Measurements from ENCODE around the gene PDLIM7. TPM values are rescaled to one million over a fixed set of nuclear protein-coding genes. Genes with fewer than 3 reads are reported as not detected.

Gene PDLIM7
- total RNA-seq, 1 experiment from 2014 or later = 132 TPM

DNA sequence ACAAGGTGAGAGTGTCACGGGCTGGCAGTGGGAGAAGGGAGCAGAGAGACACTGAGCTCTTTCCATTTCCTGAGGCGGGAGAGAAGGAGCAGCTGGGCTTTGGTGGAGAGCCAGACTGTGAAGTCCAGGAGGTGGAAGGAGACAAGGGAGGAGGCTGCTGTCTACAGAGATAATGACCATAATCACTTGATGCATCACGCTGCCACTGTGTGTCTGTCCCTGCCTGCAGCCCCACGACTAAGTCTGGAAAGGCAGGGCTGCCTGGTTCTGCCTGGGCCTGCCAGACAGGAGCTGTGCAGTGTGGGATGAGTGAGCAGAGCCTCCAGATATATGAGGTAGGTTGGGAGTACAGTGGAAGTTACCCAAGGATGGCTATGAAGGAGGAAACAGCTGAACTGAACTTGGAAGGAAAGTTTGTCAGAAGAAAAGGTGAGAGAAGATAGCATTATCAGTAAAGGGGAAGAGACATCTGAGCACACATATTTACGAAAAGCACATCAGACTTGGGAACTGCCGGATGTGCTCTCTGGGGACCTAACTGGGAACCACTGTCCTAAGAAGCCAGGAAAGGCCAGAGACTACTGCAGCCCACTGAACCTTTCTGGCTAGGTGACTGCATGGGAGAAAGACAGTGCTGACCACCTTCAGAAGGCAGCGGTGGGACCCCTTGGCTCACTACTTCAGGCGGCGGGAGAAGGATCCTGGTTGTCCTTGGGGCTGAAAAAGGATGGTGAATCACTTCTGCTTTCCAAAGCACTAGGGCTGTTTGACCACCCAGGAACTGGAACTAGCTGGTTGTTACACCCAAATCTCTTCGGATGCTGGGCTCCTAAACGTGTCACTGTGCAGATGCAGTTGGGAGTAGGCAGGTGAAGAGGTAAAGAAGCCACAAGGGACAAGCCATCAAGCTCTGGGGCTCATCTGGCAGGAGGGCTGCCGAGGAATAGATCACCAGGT, 32.1 kb upstream of the PDLIM7 start:
- no peak for DNase-seq (ENCODE audit: low spot score)
- CTCF ChIA-PET = no interaction called here
- no peak overlapping the region for H3K4me3 ChIP-seq (ENCODE audit: low read depth, low read length, poor library complexity, severe bottlenecking)
- no peak overlapping the region for H3K27ac ChIP-seq (ENCODE audit: low read depth, low read length, poor library complexity, severe bottlenecking)
- no peaks in the 10 kb centered on the region for H3K9me3 ChIP-seq (ENCODE audit: low read depth, low read length, poor library complexity, severe bottlenecking)
- POLR2A ChIA-PET (ENCODE audit: low non-redundant PET) = no interaction called here
- no TSS peak for BruUV-seq (replicated peaks)
- peaks cover 24% of the 10 kb centered on the region for H3K36me3 ChIP-seq (ENCODE audit: insufficient read depth, low read length, poor library complexity, severe bottlenecking)
- H3K27me3 ChIP-seq (replicated peaks; ENCODE audit: insufficient read depth, low read depth, low read length, poor library complexity) = no peaks in the 10 kb centered on the region
- intact Hi-C loops (cut with micrococcal nuclease; ENCODE audit: unreplicated experiment) = no loop called here
- no peaks in the 10 kb centered on the region for H3K4me1 ChIP-seq (ENCODE audit: insufficient read depth, low read length, poor library complexity, severe bottlenecking)
- TF ChIP-seq, protein P1, sequence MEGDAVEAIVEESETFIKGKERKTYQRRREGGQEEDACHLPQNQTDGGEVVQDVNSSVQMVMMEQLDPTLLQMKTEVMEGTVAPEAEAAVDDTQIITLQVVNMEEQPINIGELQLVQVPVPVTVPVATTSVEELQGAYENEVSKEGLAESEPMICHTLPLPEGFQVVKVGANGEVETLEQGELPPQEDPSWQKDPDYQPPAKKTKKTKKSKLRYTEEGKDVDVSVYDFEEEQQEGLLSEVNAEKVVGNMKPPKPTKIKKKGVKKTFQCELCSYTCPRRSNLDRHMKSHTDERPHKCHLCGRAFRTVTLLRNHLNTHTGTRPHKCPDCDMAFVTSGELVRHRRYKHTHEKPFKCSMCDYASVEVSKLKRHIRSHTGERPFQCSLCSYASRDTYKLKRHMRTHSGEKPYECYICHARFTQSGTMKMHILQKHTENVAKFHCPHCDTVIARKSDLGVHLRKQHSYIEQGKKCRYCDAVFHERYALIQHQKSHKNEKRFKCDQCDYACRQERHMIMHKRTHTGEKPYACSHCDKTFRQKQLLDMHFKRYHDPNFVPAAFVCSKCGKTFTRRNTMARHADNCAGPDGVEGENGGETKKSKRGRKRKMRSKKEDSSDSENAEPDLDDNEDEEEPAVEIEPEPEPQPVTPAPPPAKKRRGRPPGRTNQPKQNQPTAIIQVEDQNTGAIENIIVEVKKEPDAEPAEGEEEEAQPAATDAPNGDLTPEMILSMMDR (conservative IDR thresholded peaks at IDR 0.05; ENCODE audit: low read depth, low read length) = no peak
- no peak for TF ChIP-seq EZH2 (IDR thresholded peaks at IDR 0.05; ENCODE audit: borderline replicate concordance, low read depth, low read length, poor library complexity, severe bottlenecking)

DNA sequence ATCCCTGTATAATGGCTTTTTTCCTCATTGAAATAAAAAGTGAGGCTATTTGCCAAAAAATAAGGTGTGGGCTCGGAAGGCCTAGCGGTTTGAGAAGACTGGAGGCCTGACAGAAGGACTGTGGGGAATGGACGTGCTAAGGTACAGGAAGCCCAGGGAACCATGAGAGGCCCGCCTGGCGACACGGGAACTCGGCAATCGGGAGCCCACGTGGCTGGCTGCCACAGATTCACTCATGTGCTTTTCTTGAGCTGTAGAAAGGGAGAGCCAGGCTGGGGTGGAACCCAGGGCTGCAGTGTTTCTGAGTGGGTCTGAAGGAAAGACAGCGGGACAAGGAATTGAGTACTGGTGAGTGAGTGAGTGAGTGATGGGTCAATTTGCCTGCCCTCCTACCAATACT, 31.2 kb upstream of the PDLIM7 start:
- H3K27me3 ChIP-seq (replicated peaks; ENCODE audit: insufficient read depth, low read depth, low read length, poor library complexity) = no peaks in the 10 kb centered on the region
- no TSS peak for BruUV-seq (replicated peaks)
- H3K27ac ChIP-seq (ENCODE audit: low read depth, low read length, poor library complexity, severe bottlenecking) = no peak overlapping the region
- POLR2A ChIA-PET (ENCODE audit: low non-redundant PET) = no interaction called here
- no peak for DNase-seq (ENCODE audit: low spot score)
- TF ChIP-seq, protein P1 (conservative IDR thresholded peaks at IDR 0.05; ENCODE audit: low read depth, low read length) = no peak
- no peak for TF ChIP-seq EZH2 (IDR thresholded peaks at IDR 0.05; ENCODE audit: borderline replicate concordance, low read depth, low read length, poor library complexity, severe bottlenecking)
- H3K9me3 ChIP-seq (ENCODE audit: low read depth, low read length, poor library complexity, severe bottlenecking) = no peaks in the 10 kb centered on the region
- no peaks in the 10 kb centered on the region for H3K4me1 ChIP-seq (ENCODE audit: insufficient read depth, low read length, poor library complexity, severe bottlenecking)
- intact Hi-C loops (cut with micrococcal nuclease; ENCODE audit: unreplicated experiment) = no loop called here
- no peak overlapping the region for H3K4me3 ChIP-seq (ENCODE audit: low read depth, low read length, poor library complexity, severe bottlenecking)
- peaks cover 25% of the 10 kb centered on the region for H3K36me3 ChIP-seq (ENCODE audit: insufficient read depth, low read length, poor library complexity, severe bottlenecking)
- CTCF ChIA-PET = no interaction called here

DNA sequence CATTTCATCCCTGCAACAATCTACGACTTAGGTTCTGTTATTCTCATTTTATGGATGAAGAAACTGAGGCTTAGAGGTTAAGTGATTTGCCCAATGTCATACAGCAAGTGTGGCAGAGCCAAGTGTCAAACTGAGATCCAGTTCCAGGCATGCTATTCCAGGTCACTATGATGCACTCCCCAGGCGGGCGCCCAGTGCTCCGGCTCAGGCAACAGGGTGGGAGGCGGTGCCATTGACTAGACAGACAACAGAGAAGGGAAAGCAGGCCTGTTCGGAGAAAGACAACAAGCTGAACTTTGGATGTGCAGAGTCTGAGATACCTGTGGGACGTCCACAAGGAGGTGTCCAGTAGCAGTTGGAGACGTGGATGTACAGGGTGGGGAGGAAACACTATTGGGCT, 30.2 kb upstream of the PDLIM7 start:
- H3K36me3 ChIP-seq (ENCODE audit: insufficient read depth, low read length, poor library complexity, severe bottlenecking) = peaks cover 26% of the 10 kb centered on the region
- ChIA-PET POLR2A (ENCODE audit: low non-redundant PET) (no interaction called here), CTCF (no interaction called here)
- no peak overlapping the region for H3K27ac ChIP-seq (ENCODE audit: low read depth, low read length, poor library complexity, severe bottlenecking)
- no peaks in the 10 kb centered on the region for H3K9me3 ChIP-seq (ENCODE audit: low read depth, low read length, poor library complexity, severe bottlenecking)
- no peak for DNase-seq (ENCODE audit: low spot score)
- BruUV-seq (replicated peaks) = no TSS peak
- TF ChIP-seq EZH2 (IDR thresholded peaks at IDR 0.05; ENCODE audit: borderline replicate concordance, low read depth, low read length, poor library complexity, severe bottlenecking) = no peak
- TF ChIP-seq, protein P1 (conservative IDR thresholded peaks at IDR 0.05; ENCODE audit: low read depth, low read length) = no peak
- H3K4me1 ChIP-seq (ENCODE audit: insufficient read depth, low read length, poor library complexity, severe bottlenecking) = no peaks in the 10 kb centered on the region
- H3K27me3 ChIP-seq (replicated peaks; ENCODE audit: insufficient read depth, low read depth, low read length, poor library complexity) = no peaks in the 10 kb centered on the region
- intact Hi-C loops (cut with micrococcal nuclease; ENCODE audit: unreplicated experiment) = no loop called here
- H3K4me3 ChIP-seq (ENCODE audit: low read depth, low read length, poor library complexity, severe bottlenecking) = no peak overlapping the region
